ENCODE results near the gene CAPG.

The CAPG gene

GRCh38 chr2:85429924-85430289 is 19.7 kb upstream of the CAPG start:
- Histone ChIP-seq H2AFZ (ENCODE audit: low read length, unreplicated experiment) (no peak overlapping the region), H3K4me1 (ENCODE audit: control insufficient read depth, insufficient read depth, low read length, unreplicated experiment) (peaks cover 16% of the 10 kb centered on the region), H3K27ac (ENCODE audit: low read depth, low read length) (no peak overlapping the region)

GRCh38 chr2:85429213-85429923 is 19.2 kb upstream of the CAPG start:
- Histone ChIP-seq H3K27me3 (ENCODE audit: insufficient read depth, low read length) (no peaks in the 10 kb centered on the region), H3K4me3 (ENCODE audit: low read depth, low read length) (no peak overlapping the region), H3K36me3 (ENCODE audit: insufficient read depth, low read length) (no peaks in the 10 kb centered on the region), H3K27ac (ENCODE audit: low read depth, low read length) (no peak overlapping the region), H2AFZ (ENCODE audit: low read length, unreplicated experiment) (no peak overlapping the region), H3K79me2 (ENCODE audit: control insufficient read depth, insufficient read depth, low read length, unreplicated experiment) (no peaks in the 10 kb centered on the region), H3K4me1 (ENCODE audit: control insufficient read depth, insufficient read depth, low read length, unreplicated experiment) (peaks cover 16% of the 10 kb centered on the region)

More at GRCh38 chr2:85429924-85430289, 19.7 kb upstream of the CAPG start:
- no peaks in the 10 kb centered on the region for H3K79me2 ChIP-seq (ENCODE audit: control insufficient read depth, insufficient read depth, low read length, unreplicated experiment)
- H3K4me3 ChIP-seq (ENCODE audit: low read depth, low read length) = no peak overlapping the region
- no peaks in the 10 kb centered on the region for H3K36me3 ChIP-seq (ENCODE audit: insufficient read depth, low read length)
- H3K27me3 ChIP-seq (ENCODE audit: insufficient read depth, low read length) = no peaks in the 10 kb centered on the region

GRCh38 chr2:85428343-85428881 is 18.2 kb upstream of the CAPG start:
- Histone ChIP-seq H3K27ac (ENCODE audit: low read depth, low read length) (no peak overlapping the region), H3K79me2 (ENCODE audit: control insufficient read depth, insufficient read depth, low read length, unreplicated experiment) (no peaks in the 10 kb centered on the region), H3K4me1 (ENCODE audit: control insufficient read depth, insufficient read depth, low read length, unreplicated experiment) (peaks cover 9% of the 10 kb centered on the region), H3K36me3 (ENCODE audit: insufficient read depth, low read length) (no peaks in the 10 kb centered on the region), H3K4me3 (ENCODE audit: low read depth, low read length) (no peak overlapping the region), H2AFZ (ENCODE audit: low read length, unreplicated experiment) (no peak overlapping the region), H3K27me3 (ENCODE audit: insufficient read depth, low read length) (no peaks in the 10 kb centered on the region)

- no peak overlapping the region for H3K27ac ChIP-seq (ENCODE audit: low read depth, low read length)
- no peaks in the 10 kb centered on the region for H3K4me1 ChIP-seq (ENCODE audit: control insufficient read depth, insufficient read depth, low read length, unreplicated experiment)
- no peak overlapping the region for H3K4me3 ChIP-seq (ENCODE audit: low read depth, low read length)
- no peak overlapping the region for H2AFZ ChIP-seq (ENCODE audit: low read length, unreplicated experiment)
- no peaks in the 10 kb centered on the region for H3K36me3 ChIP-seq (ENCODE audit: insufficient read depth, low read length)
- no peaks in the 10 kb centered on the region for H3K79me2 ChIP-seq (ENCODE audit: control insufficient read depth, insufficient read depth, low read length, unreplicated experiment)
- H3K27me3 ChIP-seq (ENCODE audit: insufficient read depth, low read length) = no peaks in the 10 kb centered on the region
Measured at GRCh38 chr2:85427300-85427835, 17.2 kb upstream of the CAPG start.

GRCh38 chr2:85425588-85425987 is 15.4 kb upstream of the CAPG start:
- Histone ChIP-seq H3K27me3 (ENCODE audit: insufficient read depth, low read length) (no peaks in the 10 kb centered on the region), H3K36me3 (ENCODE audit: insufficient read depth, low read length) (no peaks in the 10 kb centered on the region), H3K4me3 (ENCODE audit: low read depth, low read length) (no peak overlapping the region), H2AFZ (ENCODE audit: low read length, unreplicated experiment) (no peak overlapping the region), H3K79me2 (ENCODE audit: control insufficient read depth, insufficient read depth, low read length, unreplicated experiment) (no peaks in the 10 kb centered on the region), H3K4me1 (ENCODE audit: control insufficient read depth, insufficient read depth, low read length, unreplicated experiment) (peaks cover 12% of the 10 kb centered on the region), H3K27ac (ENCODE audit: low read depth, low read length) (no peak overlapping the region)

- no peaks in the 10 kb centered on the region for H3K36me3 ChIP-seq (ENCODE audit: insufficient read depth, low read length)
- H3K4me1 ChIP-seq (ENCODE audit: control insufficient read depth, insufficient read depth, low read length, unreplicated experiment) = peaks cover 23% of the 10 kb centered on the region
- no peak overlapping the region for H3K4me3 ChIP-seq (ENCODE audit: low read depth, low read length)
- no peaks in the 10 kb centered on the region for H3K27me3 ChIP-seq (ENCODE audit: insufficient read depth, low read length)
- no peak overlapping the region for H2AFZ ChIP-seq (ENCODE audit: low read length, unreplicated experiment)
- H3K27ac ChIP-seq (ENCODE audit: low read depth, low read length) = no peak overlapping the region
- no peaks in the 10 kb centered on the region for H3K79me2 ChIP-seq (ENCODE audit: control insufficient read depth, insufficient read depth, low read length, unreplicated experiment)
Measured at GRCh38 chr2:85423525-85423924, 13.4 kb upstream of the CAPG start.

- H3K27ac ChIP-seq (ENCODE audit: low read depth, low read length) = no peak overlapping the region; the same call in 1 of the 2 replicates
- H3K27me3 ChIP-seq (ENCODE audit: insufficient read depth, low read length) = no peaks in the 10 kb centered on the region
- H3K4me3 ChIP-seq (ENCODE audit: low read depth, low read length) = no peak overlapping the region
- no peaks in the 10 kb centered on the region for H3K79me2 ChIP-seq (ENCODE audit: control insufficient read depth, insufficient read depth, low read length, unreplicated experiment)
- H2AFZ ChIP-seq (ENCODE audit: low read length, unreplicated experiment) = no peak overlapping the region
- peaks cover 23% of the 10 kb centered on the region for H3K4me1 ChIP-seq (ENCODE audit: control insufficient read depth, insufficient read depth, low read length, unreplicated experiment)
- H3K36me3 ChIP-seq (ENCODE audit: insufficient read depth, low read length) = no peaks in the 10 kb centered on the region
Measured at GRCh38 chr2:85422072-85422457, 11.9 kb upstream of the CAPG start.

GRCh38 chr2:85421260-85422071 is 11.3 kb upstream of the CAPG start:
- Histone ChIP-seq H3K79me2 (ENCODE audit: control insufficient read depth, insufficient read depth, low read length, unreplicated experiment) (no peaks in the 10 kb centered on the region), H3K27me3 (ENCODE audit: insufficient read depth, low read length) (no peaks in the 10 kb centered on the region), H3K27ac (ENCODE audit: low read depth, low read length) (peak overlapping the region; percentile 57), H2AFZ (ENCODE audit: low read length, unreplicated experiment) (peak overlapping the region; percentile 45), H3K4me1 (ENCODE audit: control insufficient read depth, insufficient read depth, low read length, unreplicated experiment) (peaks cover 23% of the 10 kb centered on the region), H3K36me3 (ENCODE audit: insufficient read depth, low read length) (no peaks in the 10 kb centered on the region), H3K4me3 (ENCODE audit: low read depth, low read length) (no peak overlapping the region)

- H3K4me1 ChIP-seq (ENCODE audit: control insufficient read depth, insufficient read depth, low read length, unreplicated experiment) = peaks cover 23% of the 10 kb centered on the region
- H3K27me3 ChIP-seq (ENCODE audit: insufficient read depth, low read length) = no peaks in the 10 kb centered on the region
- peak overlapping the region; percentile 57 for H3K27ac ChIP-seq (ENCODE audit: low read depth, low read length)
- no peaks in the 10 kb centered on the region for H3K79me2 ChIP-seq (ENCODE audit: control insufficient read depth, insufficient read depth, low read length, unreplicated experiment)
- H2AFZ ChIP-seq (ENCODE audit: low read length, unreplicated experiment) = peak overlapping the region; percentile 45
- H3K36me3 ChIP-seq (ENCODE audit: insufficient read depth, low read length) = no peaks in the 10 kb centered on the region
- H3K4me3 ChIP-seq (ENCODE audit: low read depth, low read length) = peak overlapping the region; percentile 24; the same call in 1 of the 2 replicates
Measured at GRCh38 chr2:85420536-85421259, 10.5 kb upstream of the CAPG start.

- Histone ChIP-seq H3K27me3 (ENCODE audit: insufficient read depth, low read length) (no peaks in the 10 kb centered on the region), H3K4me1 (ENCODE audit: control insufficient read depth, insufficient read depth, low read length, unreplicated experiment) (peaks cover 25% of the 10 kb centered on the region), H3K79me2 (ENCODE audit: control insufficient read depth, insufficient read depth, low read length, unreplicated experiment) (no peaks in the 10 kb centered on the region), H3K36me3 (ENCODE audit: insufficient read depth, low read length) (no peaks in the 10 kb centered on the region), H2AFZ (ENCODE audit: low read length, unreplicated experiment) (peak overlapping the region; percentile 96), H3K27ac (ENCODE audit: low read depth, low read length) (peak overlapping the region; percentile 74), H3K4me3 (ENCODE audit: low read depth, low read length) (peak overlapping the region; percentile 91)
Measured at GRCh38 chr2:85419009-85419675, 9.0 kb upstream of the CAPG start.

Measured in ACC112 (cell line).